IMR-90 (cell line): ENCODE measurements around the gene MTMR3. TPM values are rescaled to one million over a fixed set of nuclear protein-coding genes. Genes with fewer than 3 reads are reported as not detected.

ENCODE experiments used
- ATAC-seq: fragments of 200-7000 bp; cut with Tn5 transposase; 2 replicates; pipeline ENCODE4 v1.9.1; 2020; ENCODE audit warnings: low read depth, mild to moderate bottlenecking, moderate library complexity
- BruUV-seq: library from RNA; stranded (reverse); fragments of 400-500 nt; replicated peaks from 2 replicates; lab custom pipeline; 2021; lab: Mats Ljungman, UMichigan
- CTCF ChIA-PET: fragments of 300-600 bp; formaldehyde crosslinking; extraction: SDS; loops from one replicate; lab custom pipeline; 2021; ENCODE audit warnings: antibody characterized with exemption; lab: Yijun Ruan, JAX
- POLR2A ChIA-PET: fragments of 300-600 bp; sonication (Branson Sonifier 250); formaldehyde crosslinking; loops from one replicate; lab custom pipeline; 2022; ENCODE audit warnings: antibody characterized with exemption; ENCODE audit not compliant: unreplicated experiment; lab: Charles Lee
- DNase-seq: peaks from one replicate; pipeline ENCODE4 v3.0.0; 2013
- H2AFZ ChIP-seq: replicated peaks from 2 replicates; pipeline ENCODE3; 2013; ENCODE audit warnings: low read length, mild to moderate bottlenecking; ENCODE audit not compliant: poor library complexity
- H2AK5ac ChIP-seq: 2 replicates; pipeline ENCODE4 v1.6.1; 2013; ENCODE audit warnings: low read depth, low read length, inconsistent platforms
- H2AK9ac ChIP-seq: replicated peaks from 2 replicates; pipeline ENCODE3; 2013; ENCODE audit warnings: mild to moderate bottlenecking, low read depth, low read length, moderate library complexity; ENCODE audit not compliant: poor library complexity
- H2BK120ac ChIP-seq: 2 replicates; pipeline ENCODE4 v1.6.1; 2013; ENCODE audit warnings: low read depth, low read length, inconsistent platforms
- H2BK15ac ChIP-seq: 3 replicates; pipeline ENCODE4 v1.6.1; 2013; ENCODE audit warnings: low read depth, low read length, inconsistent platforms
- H2BK20ac ChIP-seq: 2 replicates; pipeline ENCODE4 v1.6.1; 2013; ENCODE audit warnings: low read depth, mild to moderate bottlenecking, inconsistent platforms, low read length, moderate library complexity
- H2BK5ac ChIP-seq: 2 replicates; pipeline ENCODE4 v1.6.1; 2013; ENCODE audit warnings: mild to moderate bottlenecking, low read depth, low read length, inconsistent platforms; ENCODE audit not compliant: poor library complexity, severe bottlenecking
- H3K14ac ChIP-seq: replicated peaks from 2 replicates; pipeline ENCODE4 v1.6.1; 2013; ENCODE audit warnings: low read depth, low read length, inconsistent platforms
- H3K18ac ChIP-seq: 2 replicates; pipeline ENCODE4 v1.6.1; 2013; ENCODE audit warnings: low read depth, low read length, control low read depth
- H3K23ac ChIP-seq: 2 replicates; pipeline ENCODE4 v1.6.1; 2013; ENCODE audit warnings: low read depth, low read length, inconsistent platforms
- H3K27ac ChIP-seq: 2 replicates; pipeline ENCODE4 v1.5.1; 2013; ENCODE audit warnings: mild to moderate bottlenecking, control low read depth, low read length; ENCODE audit not compliant: insufficient read depth
- H3K27me3 ChIP-seq: 2 replicates; pipeline ENCODE4 v1.6.1; 2013; ENCODE audit warnings: low read length; ENCODE audit not compliant: control insufficient read depth, insufficient read depth
- H3K36me3 ChIP-seq: 2 replicates; pipeline ENCODE4 v1.6.1; 2013; ENCODE audit warnings: low read length, mixed read lengths; ENCODE audit not compliant: control insufficient read depth, insufficient read depth
- H3K4ac ChIP-seq: 2 replicates; pipeline ENCODE4 v1.6.1; 2013; ENCODE audit warnings: low read depth, low read length, inconsistent platforms
- H3K4me1 ChIP-seq: 2 replicates; pipeline ENCODE4 v1.6.1; 2013; ENCODE audit warnings: low read length, mixed read lengths; ENCODE audit not compliant: control insufficient read depth, insufficient read depth
- H3K4me2 ChIP-seq: 2 replicates; pipeline ENCODE4 v1.6.1; 2013; ENCODE audit warnings: low read depth, mild to moderate bottlenecking, control low read depth, low read length, moderate library complexity
- H3K4me3 ChIP-seq: 2 replicates; pipeline ENCODE4 v1.5.1; 2013; ENCODE audit warnings: low read depth, mild to moderate bottlenecking, control low read depth, low read length, moderate library complexity; ENCODE audit not compliant: insufficient read depth
- H3K56ac ChIP-seq: 2 replicates; pipeline ENCODE4 v1.6.1; 2013; ENCODE audit warnings: low read length, inconsistent platforms; ENCODE audit not compliant: insufficient read depth; ENCODE audit errors: extremely low read depth
- H3K79me1 ChIP-seq, 2 experiments: 2 replicates each; pipeline ENCODE4 v1.6.1; 2013; ENCODE audit warnings: low read length in 2 of 2, inconsistent platforms in 1 of 2, low read depth in 1 of 2
- H3K9ac ChIP-seq: 2 replicates; pipeline ENCODE4 v1.6.1; 2013; ENCODE audit warnings: low read depth, low read length, control low read depth
- H3K9me1 ChIP-seq: 2 replicates; pipeline ENCODE4 v1.6.1; 2013; ENCODE audit warnings: low read length, inconsistent platforms; ENCODE audit not compliant: insufficient read depth
- H3K9me3 ChIP-seq: 2 replicates; pipeline ENCODE4 v1.6.1; 2013; ENCODE audit warnings: low read length; ENCODE audit not compliant: control insufficient read depth, insufficient read depth
- H4K20me1 ChIP-seq: 2 replicates; pipeline ENCODE4 v1.6.1; 2013; ENCODE audit warnings: low read length, inconsistent platforms; ENCODE audit not compliant: insufficient read depth
- H4K5ac ChIP-seq: 2 replicates; pipeline ENCODE4 v1.6.1; 2013; ENCODE audit warnings: mild to moderate bottlenecking, low read depth, low read length, control low read depth
- H4K8ac ChIP-seq, 2 experiments: 2 replicates each; pipeline ENCODE4 v1.6.1; 2013; ENCODE audit warnings: low read depth in 2 of 2, low read length in 2 of 2, control low read depth in 1 of 2, inconsistent platforms in 1 of 2
- H4K91ac ChIP-seq: 2 replicates; pipeline ENCODE4 v1.6.1; 2013; ENCODE audit warnings: low read depth, low read length, inconsistent platforms; ENCODE audit not compliant: insufficient read depth
- BHLHE40 ChIP-seq: fragments of 150-350 bp; IDR thresholded peaks from 2 replicates; pipeline ENCODE4 v1.6.1; 2016; ENCODE audit warnings: mild to moderate bottlenecking, low read depth, low read length
- CHD1 ChIP-seq: IDR thresholded peaks from 2 replicates; pipeline ENCODE4 v1.6.1; 2012; ENCODE audit warnings: low read depth, low read length, improper control_type of control experiment
- FOS ChIP-seq: fragments of 150-350 bp; IDR thresholded peaks from 2 replicates; pipeline ENCODE4 v1.6.1; 2016; ENCODE audit warnings: low read depth, low read length
- MAFK ChIP-seq: IDR thresholded peaks from 2 replicates; pipeline ENCODE4 v1.6.1; 2012; ENCODE audit warnings: low read depth, low read length, improper control_type of control experiment
- MAZ ChIP-seq: IDR thresholded peaks from 2 replicates; pipeline ENCODE4 v1.6.1; 2012; ENCODE audit warnings: low read depth, mild to moderate bottlenecking, low read length, improper control_type of control experiment, moderate library complexity, borderline replicate concordance
- MXI1 ChIP-seq: IDR thresholded peaks from 2 replicates; pipeline ENCODE4 v1.6.1; 2012; ENCODE audit warnings: low read depth, mild to moderate bottlenecking, low read length, moderate library complexity, borderline replicate concordance
- POLR2A ChIP-seq: IDR thresholded peaks from 2 replicates; pipeline ENCODE4 v1.6.1; 2012; ENCODE audit warnings: mild to moderate bottlenecking, low read depth, low read length
- RAD21 ChIP-seq: IDR thresholded peaks from 2 replicates; pipeline ENCODE4 v1.6.1; 2012; ENCODE audit warnings: low read length, improper control_type of control experiment
- RCOR1 ChIP-seq: IDR thresholded peaks from 2 replicates; pipeline ENCODE4 v1.6.1; 2012; ENCODE audit warnings: mild to moderate bottlenecking, low read length, improper control_type of control experiment; ENCODE audit not compliant: insufficient replicate concordance
- RFX5 ChIP-seq: IDR thresholded peaks from 2 replicates; pipeline ENCODE4 v1.8.0; 2012; ENCODE audit warnings: low read depth, mild to moderate bottlenecking, low read length, moderate library complexity
- SMC3 ChIP-seq: fragments of 150-350 bp; IDR thresholded peaks from 2 replicates; pipeline ENCODE4 v1.6.1; 2016; ENCODE audit warnings: low read depth, mild to moderate bottlenecking, antibody characterized with exemption, low read length, moderate library complexity
- WGBS, 2 experiments: methylation state at CpG; one replicate each; pipeline versions ENCODE4 v1.1.5 to v1.1.7; 2013; ENCODE audit warnings: missing lambda C conversion rate in 2 of 2; ENCODE audit not compliant: insufficient read length in 1 of 2; ENCODE audit errors: extremely low coverage in 2 of 2; 5-methylcytosine and 5-hydroxymethylcytosine counted together
- dilution Hi-C: fragments of 300-500 bp; cut with HindIII; formaldehyde crosslinking; loops from one replicate; pipeline ENCODE4 v1.14.3; 2018; ENCODE audit warnings: low sequenced_read_pairs; ENCODE audit not compliant: unreplicated experiment
- in situ Hi-C: fragments of 300-500 bp; cut with MboI; formaldehyde crosslinking; loops from 3 replicates; pipeline ENCODE4 v1.14.3; 2019; ENCODE audit warnings: low sequenced_read_pairs, inconsistent platforms, mixed read lengths
- intact Hi-C: fragments of 100-400 bp; cut with micrococcal nuclease; formaldehyde crosslinking; loops from 2 replicates; pipeline ENCODE4 v1.10.0; 2022
- polyA plus RNA-seq, 3 experiments: library from polyadenylated mRNA; depleted of rRNA; stranded (reverse); fragments of >200 nt; gene quantifications; 2 replicates each; pipeline ENCODE4 v1.2.3, GENCODE V29; 2012; ENCODE audit warnings: low replicate concordance in 1 of 3
- total RNA-seq: library from RNA; depleted of rRNA; stranded (reverse); fragments of >200 nt; gene quantifications from 2 replicates; pipeline ENCODE4 v1.2.3, GENCODE V29; 2012
- TF ChIP-seq, protein P1 (sequence below): conservative IDR thresholded peaks from 2 replicates; pipeline ENCODE4 v1.5.1; 2012; ENCODE audit warnings: mild to moderate bottlenecking, low read depth, low read length, improper control_type of control experiment
- TF ChIP-seq, protein P2 (sequence below): fragments of 150-350 bp; IDR thresholded peaks from 2 replicates; pipeline ENCODE4 v1.6.1; 2016; ENCODE audit warnings: low read depth, mild to moderate bottlenecking, low read length, moderate library complexity, borderline replicate concordance
- TF ChIP-seq, protein P3 (sequence below): fragments of 150-350 bp; IDR thresholded peaks from 2 replicates; pipeline ENCODE4 v1.6.1; 2017; ENCODE audit warnings: mild to moderate bottlenecking, antibody characterized with exemption, low read length, low read depth

Gene MTMR3
- total and polyA plus RNA-seq, 2 of the 4 experiments (the other 2 are of a cell fraction) = 21.3 to 29.4 TPM

DNA sequence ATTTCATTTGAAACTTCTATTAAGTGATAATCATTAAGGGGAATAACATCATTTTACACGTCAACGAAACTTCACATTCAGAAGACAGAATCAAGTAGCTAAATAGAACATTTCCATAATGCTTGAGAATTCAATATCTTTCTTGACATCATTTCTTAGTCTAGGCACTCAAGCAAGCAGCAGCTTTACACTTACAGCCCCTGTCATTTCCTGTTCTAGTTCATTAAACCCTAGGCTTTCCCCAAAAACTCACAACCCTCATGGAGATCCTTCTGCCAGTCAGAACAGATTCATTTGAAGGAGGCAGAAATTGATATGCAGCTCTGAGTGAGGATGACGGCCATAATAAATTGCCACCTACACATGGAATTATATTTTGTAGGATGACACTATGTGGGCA lies 192.0 kb downstream of the MTMR3 start:
- ChIA-PET POLR2A (no interaction called here), CTCF (no interaction called here)
- H4K91ac ChIP-seq = no peak overlapping the region
- H2BK120ac ChIP-seq = no peak overlapping the region
- no peak overlapping the region for H2AK5ac ChIP-seq
- H3K56ac ChIP-seq = no peak overlapping the region
- H3K4ac ChIP-seq = no peak overlapping the region
- no peak overlapping the region for H3K27ac ChIP-seq
- ATAC-seq (no peak), DNase-seq (no peak)
- H3K18ac ChIP-seq = no peak overlapping the region
- TF ChIP-seq MAZ (no peak), RAD21 (no peak), SMC3 (no peak), RCOR1 (no peak), FOS (no peak), MXI1 (no peak), POLR2A (no peak), MAFK (no peak), BHLHE40 (no peak), RFX5 (no peak), CHD1 (no peak)
- TF ChIP-seq, protein P1, sequence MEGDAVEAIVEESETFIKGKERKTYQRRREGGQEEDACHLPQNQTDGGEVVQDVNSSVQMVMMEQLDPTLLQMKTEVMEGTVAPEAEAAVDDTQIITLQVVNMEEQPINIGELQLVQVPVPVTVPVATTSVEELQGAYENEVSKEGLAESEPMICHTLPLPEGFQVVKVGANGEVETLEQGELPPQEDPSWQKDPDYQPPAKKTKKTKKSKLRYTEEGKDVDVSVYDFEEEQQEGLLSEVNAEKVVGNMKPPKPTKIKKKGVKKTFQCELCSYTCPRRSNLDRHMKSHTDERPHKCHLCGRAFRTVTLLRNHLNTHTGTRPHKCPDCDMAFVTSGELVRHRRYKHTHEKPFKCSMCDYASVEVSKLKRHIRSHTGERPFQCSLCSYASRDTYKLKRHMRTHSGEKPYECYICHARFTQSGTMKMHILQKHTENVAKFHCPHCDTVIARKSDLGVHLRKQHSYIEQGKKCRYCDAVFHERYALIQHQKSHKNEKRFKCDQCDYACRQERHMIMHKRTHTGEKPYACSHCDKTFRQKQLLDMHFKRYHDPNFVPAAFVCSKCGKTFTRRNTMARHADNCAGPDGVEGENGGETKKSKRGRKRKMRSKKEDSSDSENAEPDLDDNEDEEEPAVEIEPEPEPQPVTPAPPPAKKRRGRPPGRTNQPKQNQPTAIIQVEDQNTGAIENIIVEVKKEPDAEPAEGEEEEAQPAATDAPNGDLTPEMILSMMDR = no peak
- TF ChIP-seq, protein P2, sequence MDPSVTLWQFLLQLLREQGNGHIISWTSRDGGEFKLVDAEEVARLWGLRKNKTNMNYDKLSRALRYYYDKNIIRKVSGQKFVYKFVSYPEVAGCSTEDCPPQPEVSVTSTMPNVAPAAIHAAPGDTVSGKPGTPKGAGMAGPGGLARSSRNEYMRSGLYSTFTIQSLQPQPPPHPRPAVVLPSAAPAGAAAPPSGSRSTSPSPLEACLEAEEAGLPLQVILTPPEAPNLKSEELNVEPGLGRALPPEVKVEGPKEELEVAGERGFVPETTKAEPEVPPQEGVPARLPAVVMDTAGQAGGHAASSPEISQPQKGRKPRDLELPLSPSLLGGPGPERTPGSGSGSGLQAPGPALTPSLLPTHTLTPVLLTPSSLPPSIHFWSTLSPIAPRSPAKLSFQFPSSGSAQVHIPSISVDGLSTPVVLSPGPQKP = no peak
- TF ChIP-seq, protein P3, sequence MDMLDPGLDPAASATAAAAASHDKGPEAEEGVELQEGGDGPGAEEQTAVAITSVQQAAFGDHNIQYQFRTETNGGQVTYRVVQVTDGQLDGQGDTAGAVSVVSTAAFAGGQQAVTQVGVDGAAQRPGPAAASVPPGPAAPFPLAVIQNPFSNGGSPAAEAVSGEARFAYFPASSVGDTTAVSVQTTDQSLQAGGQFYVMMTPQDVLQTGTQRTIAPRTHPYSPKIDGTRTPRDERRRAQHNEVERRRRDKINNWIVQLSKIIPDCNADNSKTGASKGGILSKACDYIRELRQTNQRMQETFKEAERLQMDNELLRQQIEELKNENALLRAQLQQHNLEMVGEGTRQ = no peak
- no peak overlapping the region for H3K23ac ChIP-seq
- no CpG with 5 or more reads among the region's 3 CpGs for WGBS, 2 experiments
- H3K4me3 ChIP-seq = no peak overlapping the region
- no peak overlapping the region for H2AFZ ChIP-seq
- no peaks in the 10 kb centered on the region for H4K20me1 ChIP-seq
- intact Hi-C loops = no loop called here
- H3K14ac ChIP-seq = no peak overlapping the region
- H2AK9ac ChIP-seq = no peak overlapping the region
- H3K79me1 ChIP-seq = no peaks in the 10 kb centered on the region
- H2BK20ac ChIP-seq = no peak overlapping the region
- no peak overlapping the region for H4K5ac ChIP-seq
- H3K4me1 ChIP-seq = peaks cover 2% of the 10 kb centered on the region; the same call in 1 of the 2 replicates
- no peak overlapping the region for H3K9ac ChIP-seq
- in situ Hi-C loops = no loop called here
- no peak overlapping the region for H4K8ac ChIP-seq
- no peaks in the 10 kb centered on the region for H3K9me1 ChIP-seq
- no peak overlapping the region for H2BK5ac ChIP-seq
- dilution Hi-C loops = no loop called here
- peaks cover 24% of the 10 kb centered on the region for H3K27me3 ChIP-seq
- no TSS peak for BruUV-seq
- no peaks in the 10 kb centered on the region for H3K9me3 ChIP-seq
- no peak overlapping the region for H2BK15ac ChIP-seq
- H3K36me3 ChIP-seq = no peaks in the 10 kb centered on the region
- no peak overlapping the region for H3K4me2 ChIP-seq
